Kasumi-1 (cell line): ENCODE results near the gene IFT43.

Source experiments
- DNase-seq, 2 experiments: peaks; one replicate each; lab custom pipeline; 2025; lab: John Stamatoyannopoulos, UW

Gene IFT43

GRCh38 chr14:75985618-75986438 lies at the start of gene IFT43:
TSS of gene IFT43 (plus strand) at chr14:75985763. CDS start at chr14:75985787, 24 bp downstream.
- peak; percentile 84 to 87 for DNase-seq

DNA sequence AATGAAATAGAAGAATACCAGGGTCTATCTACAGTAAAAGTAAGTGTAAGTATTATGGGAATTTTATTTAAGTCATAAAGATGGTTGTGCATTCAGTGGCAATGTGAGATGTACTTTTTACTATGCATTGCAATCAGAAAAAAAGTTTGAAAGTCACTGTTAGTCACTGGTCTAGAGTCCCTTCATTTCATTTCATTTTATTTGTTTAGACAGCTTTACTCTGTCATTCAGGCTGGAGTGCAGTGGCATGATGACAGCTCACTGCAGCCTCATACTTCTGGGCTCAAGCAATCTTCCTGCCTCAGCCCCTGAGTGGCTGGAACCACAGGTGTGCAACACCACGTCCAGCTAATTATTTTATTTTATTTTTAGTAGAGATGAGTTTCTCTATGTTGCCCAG lies 46.4 kb upstream of the IFT43 start:
- DNase-seq = no peak

GRCh38 chr14:75941030-75941429 lies 44.5 kb upstream of the IFT43 start:
- no peak for DNase-seq

DNA sequence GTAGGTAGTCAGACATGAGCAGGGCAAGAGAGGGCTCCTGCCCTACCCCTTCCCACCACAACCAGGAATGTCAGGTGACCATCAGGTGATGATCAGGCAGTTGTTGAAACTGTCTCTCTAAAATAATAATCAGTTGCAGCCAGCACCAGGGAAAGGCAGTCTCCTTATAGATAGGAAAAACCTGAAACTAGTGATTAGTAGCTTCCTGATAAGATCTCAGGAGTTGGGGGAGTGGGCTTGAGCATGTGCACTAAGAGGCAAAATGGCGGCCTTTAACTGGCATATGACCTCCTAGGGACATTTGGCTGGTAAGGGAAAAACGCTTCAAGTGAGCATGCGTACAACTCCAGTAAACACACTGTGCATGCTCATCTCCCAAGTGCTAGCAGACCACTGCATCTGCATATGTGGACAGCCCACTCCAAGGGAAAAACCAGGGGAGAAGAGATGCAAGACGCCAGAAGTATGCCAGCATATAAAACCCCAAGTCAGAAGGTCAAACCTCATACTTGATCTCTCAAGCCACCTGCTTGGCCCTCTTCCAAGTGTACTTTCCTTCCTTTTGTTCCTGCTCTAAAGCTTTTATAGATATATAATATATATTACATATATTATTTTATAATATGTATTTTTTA lies 40.8 kb upstream of the IFT43 start:
- DNase-seq = no peak

DNA sequence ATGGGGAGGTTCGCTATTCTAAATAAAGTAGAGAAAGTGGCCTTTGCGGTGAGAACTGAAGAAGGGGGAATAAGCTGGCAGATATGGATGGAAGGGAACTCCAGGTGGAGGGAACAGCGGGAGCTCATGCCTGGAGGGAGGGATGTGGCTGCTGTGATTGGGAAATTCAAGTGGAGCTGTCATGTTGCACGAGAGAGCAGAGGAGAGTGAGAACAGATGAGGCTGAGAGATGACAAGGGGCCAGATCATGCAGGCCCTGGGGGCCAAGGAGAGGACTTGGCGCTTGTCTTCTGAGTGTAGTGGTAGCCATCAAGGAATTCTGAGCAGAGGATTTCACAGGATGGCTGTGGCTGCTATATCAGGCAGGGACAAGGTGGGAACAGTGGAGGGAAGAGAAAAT lies 38.8 kb upstream of the IFT43 start:
- no peak for DNase-seq

DNA sequence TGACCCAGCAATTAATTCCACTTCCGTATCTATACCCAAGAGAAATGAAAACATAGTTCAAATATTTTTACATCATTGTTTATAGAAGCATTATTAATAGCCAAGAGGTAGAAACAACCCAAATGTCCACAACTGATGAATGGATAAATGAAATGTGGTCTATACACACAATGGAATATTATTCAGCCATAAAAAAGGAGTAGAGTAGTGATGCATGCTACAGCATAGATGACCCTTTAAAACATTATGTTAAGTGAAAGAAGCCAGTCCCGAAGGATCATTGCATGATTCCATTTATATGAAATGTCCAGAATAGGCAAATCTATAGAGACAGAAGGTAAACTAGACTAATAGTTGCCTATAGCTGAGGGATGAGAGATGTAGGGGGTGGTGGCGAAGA lies 33.1 kb upstream of the IFT43 start:
- DNase-seq = no peak

- no peak for DNase-seq
Observed at GRCh38 chr14:75959031-75959430, 26.5 kb upstream of the IFT43 start.

DNA sequence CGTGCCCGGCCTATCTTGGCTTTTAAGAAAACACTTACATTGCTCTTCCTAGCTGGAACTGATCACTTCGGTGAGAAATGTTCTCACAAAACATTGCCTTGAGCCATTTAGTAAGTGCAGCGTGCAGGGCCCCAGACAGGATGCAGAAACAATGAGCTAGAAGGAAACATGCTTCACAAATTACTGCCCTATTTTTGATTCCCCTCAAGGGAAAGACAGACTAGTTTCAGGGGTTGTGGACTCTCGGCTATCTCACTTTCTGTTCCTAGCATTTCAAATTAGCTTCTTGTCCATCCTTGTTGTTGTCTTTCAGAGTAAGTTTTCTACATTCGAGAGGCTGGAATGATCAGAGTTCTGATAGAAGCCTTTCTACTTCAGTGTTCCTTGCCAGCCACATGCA lies 25.3 kb upstream of the IFT43 start:
- DNase-seq = no peak

- DNase-seq = no peak
Observed at GRCh38 chr14:75961662-75962061, 23.9 kb upstream of the IFT43 start.

DNA sequence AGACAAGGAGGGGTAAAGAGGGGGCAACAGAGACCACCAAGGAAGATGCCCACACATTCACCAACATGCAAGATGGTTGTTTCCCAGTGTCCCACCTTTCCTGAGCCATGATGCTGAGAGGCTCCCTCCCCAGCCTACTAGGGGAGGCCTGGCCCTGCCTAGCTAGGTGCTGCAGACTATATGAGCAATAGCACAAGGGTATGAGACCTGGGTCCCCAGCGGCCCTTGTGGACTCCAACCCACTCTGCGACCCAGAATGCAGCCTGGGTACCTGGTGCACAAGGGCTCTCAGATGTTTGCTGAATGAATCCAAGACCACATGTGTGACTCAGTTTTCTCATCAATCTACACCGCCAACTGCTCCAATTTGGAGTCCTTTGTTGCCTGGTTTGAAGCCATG lies 17.7 kb upstream of the IFT43 start:
- DNase-seq = no peak

DNA sequence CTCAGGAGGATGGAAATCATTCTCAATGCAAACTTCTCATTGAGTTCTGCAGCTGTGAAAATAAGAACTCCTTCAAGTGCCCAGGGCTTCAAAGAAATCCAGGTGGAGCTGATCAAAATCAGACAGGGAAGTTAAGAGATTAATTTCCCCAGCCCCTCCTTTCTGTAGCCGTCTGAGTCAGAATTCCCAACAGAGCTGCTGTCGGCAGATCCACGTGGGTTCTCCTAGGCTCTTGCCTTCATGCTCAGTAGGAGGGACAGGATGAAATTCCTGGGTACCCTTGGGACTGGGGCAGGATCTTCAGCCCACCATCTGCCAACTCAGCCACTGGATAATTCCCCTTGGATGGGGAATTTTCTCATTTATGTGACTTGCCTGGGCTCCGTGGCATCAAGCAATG lies 17.1 kb upstream of the IFT43 start:
- DNase-seq = no peak

- DNase-seq = no peak
Observed at GRCh38 chr14:75969126-75969525, 16.4 kb upstream of the IFT43 start.

- DNase-seq = no peak
Observed at GRCh38 chr14:75969891-75970290, 15.7 kb upstream of the IFT43 start.

DNA sequence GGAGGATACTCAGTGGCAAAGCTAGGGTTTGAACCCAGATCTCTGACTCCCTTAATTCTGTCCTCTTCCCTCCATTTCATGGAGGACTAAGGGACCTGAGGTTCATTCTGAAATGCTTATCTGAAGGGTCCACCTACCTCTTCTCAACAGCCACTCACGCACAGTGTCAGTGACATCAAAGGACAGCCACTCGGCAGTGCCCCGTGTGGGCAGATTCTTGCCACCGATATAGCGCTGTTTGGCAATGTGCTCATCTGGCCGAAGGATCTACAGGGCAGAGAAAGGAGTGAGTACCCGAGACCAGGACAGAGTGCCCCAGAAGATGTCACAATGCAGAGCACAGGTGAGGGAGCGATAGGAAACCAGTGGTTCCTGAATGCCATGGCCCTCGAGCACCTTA lies 14.6 kb upstream of the IFT43 start:
- no peak for DNase-seq

GRCh38 chr14:75971509-75971908 lies 14.1 kb upstream of the IFT43 start:
- DNase-seq = no peak

- no peak for DNase-seq
Observed at GRCh38 chr14:75972801-75973421, 12.7 kb upstream of the IFT43 start.

GRCh38 chr14:75976826-75977581 lies 8.6 kb upstream of the IFT43 start:
- no peak for DNase-seq

DNA sequence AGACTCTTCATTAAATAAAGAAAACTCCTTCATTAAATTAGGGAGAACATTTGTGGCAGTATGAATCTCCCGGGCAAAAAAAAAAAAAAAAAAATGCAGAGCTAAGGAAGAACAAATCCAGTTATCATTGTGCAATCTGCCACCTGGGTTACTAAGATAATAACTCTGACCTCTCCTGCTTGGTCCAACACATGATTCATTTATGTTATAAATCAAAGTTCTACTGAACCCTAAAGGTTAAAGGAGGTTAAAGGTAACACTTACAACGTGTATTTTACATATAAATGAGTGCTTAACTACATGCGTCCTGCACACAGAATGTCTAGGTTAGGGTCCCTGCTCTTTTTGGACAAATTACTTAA lies 8.0 kb upstream of the IFT43 start:
- DNase-seq = no peak

GRCh38 chr14:75978249-75978731 lies 7.3 kb upstream of the IFT43 start:
- DNase-seq = no peak

GRCh38 chr14:75979071-75979571 lies 6.4 kb upstream of the IFT43 start:
- DNase-seq = peak; percentile 44 to 46

- DNase-seq = no peak
Observed at GRCh38 chr14:75979648-75980565, 5.7 kb upstream of the IFT43 start.
